Esophagus (tissue), 2 donors: ENCODE measurements around the gene SART3. TPM values are rescaled to one million over a fixed set of nuclear protein-coding genes. Genes with fewer than 3 reads are reported as not detected.
"Not testable (repeated sequence)": the region's sequence is repeated elsewhere in the genome, so short reads cannot be mapped to it uniquely, and the experiment has no call there.

Experiments
- H3K27ac ChIP-seq, 2 donors: one replicate each; pipeline ENCODE4 v1.5.1; 2013; ENCODE audit warnings: low read depth in 2 of 2, mild to moderate bottlenecking in 2 of 2, inconsistent platforms in 1 of 2, low read length in 1 of 2, moderate library complexity in 1 of 2
- H3K27me3 ChIP-seq, 2 donors: one replicate each; pipeline ENCODE4 v1.6.1; 2013; ENCODE audit warnings: low read length in 2 of 2, control low read depth in 1 of 2, mild to moderate bottlenecking in 1 of 2; ENCODE audit not compliant: insufficient read depth in 2 of 2, control insufficient read depth in 1 of 2
- H3K36me3 ChIP-seq, 2 donors: one replicate each; pipeline ENCODE4 v1.6.1; 2013; ENCODE audit warnings: low read length in 1 of 2; ENCODE audit not compliant: control insufficient read depth in 2 of 2, insufficient read depth in 2 of 2
- H3K4me1 ChIP-seq, 2 donors: one replicate each; pipeline ENCODE4 v1.6.1; 2013; ENCODE audit warnings: low read length in 1 of 2; ENCODE audit not compliant: control insufficient read depth in 2 of 2, insufficient read depth in 2 of 2
- H3K4me3 ChIP-seq, 2 donors: one replicate each; pipeline ENCODE4 v1.5.1; 2013; ENCODE audit warnings: low read length in 2 of 2, mild to moderate bottlenecking in 2 of 2, low read depth in 1 of 2, moderate library complexity in 1 of 2
- H3K9me3 ChIP-seq, 2 donors: one replicate each; pipeline ENCODE4 v1.6.1; 2013; ENCODE audit warnings: mild to moderate bottlenecking in 2 of 2, low read depth in 1 of 2, low read length in 1 of 2, moderate library complexity in 1 of 2; ENCODE audit not compliant: control insufficient read depth in 2 of 2, insufficient read depth in 1 of 2
- WGBS, 2 donors: extraction: QIAGEN DNeasy Blood & Tissue Kit; methylation state at CpG; one replicate each; pipeline ENCODE4 v1.1.7; 2013; 5-methylcytosine and 5-hydroxymethylcytosine counted together
- polyA plus RNA-seq, 2 donors: library from polyadenylated mRNA; stranded (reverse); fragments of 200-250 nt; gene quantifications; one replicate each; pipeline ENCODE4 v1.2.3, GENCODE V29; 2013
- donor health status: healthy with polysubstance abuse.
- donor health status: Bipolar disorder and iron deficiency.

SART3 gene
- polyA plus RNA-seq, 2 donors, result 10.8 to 16.0 TPM

GRCh38 chr12:108582509-108582908 is 21.5 kb upstream of the SART3 start:
- H3K9me3 ChIP-seq, result peaks cover 0 to 6% of the 10 kb centered on the region in 2 donors
- no peak overlapping the region for H3K27ac ChIP-seq
- H3K27me3 ChIP-seq, result no peaks in the 10 kb centered on the region
- H3K36me3 ChIP-seq, result no peaks in the 10 kb centered on the region
- no peaks in the 10 kb centered on the region for H3K4me1 ChIP-seq
- WGBS, 2 donors, result 84 to 89% methylated on average over 9 of the region's 9 CpGs
- no peak overlapping the region for H3K4me3 ChIP-seq

DNA sequence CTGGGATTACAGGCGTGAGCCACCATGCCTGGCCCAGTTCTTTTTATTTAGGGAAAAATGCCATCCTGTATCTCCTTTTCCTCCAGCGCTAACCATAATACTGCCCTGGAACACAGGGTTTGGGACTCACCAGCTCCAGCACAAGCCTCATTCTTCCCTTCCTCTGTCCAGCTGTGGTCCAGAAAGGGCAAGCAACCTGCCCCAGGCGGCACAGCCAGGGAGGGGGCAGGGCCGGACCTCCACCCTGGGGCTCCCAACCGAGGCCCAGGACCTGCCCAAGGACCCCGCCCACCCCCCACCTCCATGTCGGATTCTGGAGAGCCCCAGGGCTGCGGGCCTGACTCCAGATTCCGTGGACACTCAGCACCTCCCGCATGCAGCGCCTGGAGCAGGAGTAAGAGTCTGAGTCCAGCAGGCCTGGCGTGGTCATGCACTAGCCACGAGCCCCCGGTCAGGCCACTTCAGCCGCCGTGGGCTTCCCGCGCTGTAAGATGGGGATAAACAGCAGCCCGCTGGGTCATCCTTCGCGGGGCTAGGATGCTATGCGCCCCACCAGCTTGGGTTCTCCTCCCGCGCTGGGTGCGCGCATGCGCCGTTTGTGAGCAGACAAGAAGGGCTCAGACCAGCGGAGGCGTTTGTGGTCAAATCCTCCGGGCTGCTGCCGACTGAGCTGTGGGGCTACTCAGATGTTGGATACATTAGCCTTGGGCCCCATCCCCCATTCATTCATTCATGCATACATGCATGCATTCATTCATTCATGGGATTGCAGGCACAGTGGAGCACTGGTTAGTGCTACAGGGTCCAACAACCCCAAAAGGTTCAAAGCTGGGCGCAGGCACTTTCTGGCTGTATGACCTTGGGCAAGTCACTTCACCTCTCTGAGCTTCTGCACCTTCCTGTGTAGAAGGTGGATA is 20.6 kb upstream of the SART3 start:
- Histone ChIP-seq H3K4me3 (no peak overlapping the region), H3K4me1 (no peaks in the 10 kb centered on the region), H3K36me3 (no peaks in the 10 kb centered on the region), H3K27ac (peak overlapping the region in 1 of 2 donors; percentile 19), H3K27me3 (no peaks in the 10 kb centered on the region), H3K9me3 (peaks cover 0 to 6% of the 10 kb centered on the region in 2 donors)
- 81% methylated on average over 32 to 33 of the region's 33 CpGs for WGBS, 2 donors

DNA sequence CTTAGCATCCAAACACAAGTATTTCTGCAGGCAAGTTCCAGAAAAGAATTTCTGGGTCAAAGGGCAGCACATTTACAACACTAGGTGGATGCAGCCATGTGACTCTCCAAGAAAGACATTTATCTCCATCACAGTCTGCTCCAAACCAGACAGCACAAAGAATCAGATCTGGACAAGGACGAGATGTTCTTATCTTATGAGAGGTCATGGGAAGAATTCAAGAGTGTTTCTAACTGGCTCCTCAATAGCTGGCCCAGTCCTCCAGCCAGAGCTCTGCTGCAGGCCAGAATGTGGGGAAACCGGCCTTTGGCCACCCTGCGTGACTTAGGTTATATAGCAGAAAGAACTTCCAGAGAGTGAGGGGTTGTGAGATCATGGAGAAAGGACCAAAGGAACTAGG is 19.6 kb upstream of the SART3 start:
- H3K36me3 ChIP-seq, result no peaks in the 10 kb centered on the region
- peaks cover 0 to 6% of the 10 kb centered on the region in 2 donors for H3K9me3 ChIP-seq
- H3K4me1 ChIP-seq, result no peaks in the 10 kb centered on the region
- no peak overlapping the region for H3K4me3 ChIP-seq
- no peaks in the 10 kb centered on the region for H3K27me3 ChIP-seq
- WGBS, 2 donors, result 78 to 82% methylated on average over 3 of the region's 3 CpGs
- H3K27ac ChIP-seq, result no peak overlapping the region

DNA sequence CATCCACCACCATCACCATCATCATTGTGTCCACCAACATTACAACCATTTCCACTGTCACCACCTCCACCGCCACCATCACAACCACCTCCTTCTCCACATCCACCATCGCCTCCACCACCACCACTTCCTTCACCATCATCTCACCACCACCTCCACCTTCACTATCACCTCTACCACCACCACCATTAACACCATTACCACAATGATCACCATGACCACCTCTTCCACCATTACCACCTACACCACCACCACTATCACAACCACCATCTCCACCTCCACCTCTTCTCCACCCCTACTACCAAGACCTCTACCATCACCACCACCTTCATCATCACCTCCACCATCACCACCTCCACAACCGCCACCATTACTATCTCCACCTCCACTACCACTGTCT is 17.8 kb upstream of the SART3 start:
- Histone ChIP-seq H3K9me3 (peaks cover 0 to 6% of the 10 kb centered on the region in 2 donors), H3K4me3 (no peak overlapping the region), H3K36me3 (no peaks in the 10 kb centered on the region), H3K27me3 (no peaks in the 10 kb centered on the region), H3K4me1 (no peaks in the 10 kb centered on the region), H3K27ac (no peak overlapping the region)
- WGBS, 2 donors, result 88 to 94% methylated on average over 3 of the region's 3 CpGs

DNA sequence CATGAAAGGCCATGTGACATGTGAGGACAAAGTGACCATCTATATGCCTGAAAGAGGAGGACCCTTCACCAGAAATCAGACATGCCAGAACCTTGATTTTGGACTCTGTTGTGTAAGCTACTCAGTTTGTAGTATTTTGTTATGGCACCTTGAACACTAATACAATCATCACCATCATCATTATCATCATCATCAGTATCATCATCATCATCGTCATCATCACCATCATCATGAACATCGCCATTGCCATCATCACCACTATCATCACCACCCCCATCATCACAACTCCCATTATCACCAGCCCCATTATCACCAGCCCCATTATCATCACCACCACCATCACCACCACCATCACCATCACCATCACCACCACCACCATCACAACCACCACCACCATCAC is 17.3 kb upstream of the SART3 start:
- H3K4me3 ChIP-seq, result no peak overlapping the region
- WGBS, 2 donors, result 84 to 96% methylated on average over 2 of the region's 2 CpGs
- H3K36me3 ChIP-seq, result no peaks in the 10 kb centered on the region
- peaks cover 0 to 6% of the 10 kb centered on the region in 2 donors for H3K9me3 ChIP-seq
- H3K27ac ChIP-seq, result no peak overlapping the region
- no peaks in the 10 kb centered on the region for H3K27me3 ChIP-seq
- no peaks in the 10 kb centered on the region for H3K4me1 ChIP-seq

DNA sequence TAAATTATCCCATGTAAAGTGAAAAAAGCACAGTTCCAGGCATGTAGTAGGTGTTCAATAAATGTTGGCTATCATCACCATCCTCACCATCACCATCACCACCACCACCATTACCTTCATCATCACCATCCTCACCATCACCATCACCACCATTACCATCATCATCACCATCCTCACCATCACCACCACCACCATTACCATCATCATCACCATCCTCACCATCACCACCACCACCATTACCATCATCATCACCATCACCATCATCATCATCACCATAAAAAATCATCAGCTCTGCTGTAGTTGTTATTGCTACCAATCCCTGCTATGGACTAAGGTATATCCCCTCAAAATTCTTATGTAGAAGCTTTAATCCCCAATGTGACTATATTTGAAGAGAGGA is 16.5 kb upstream of the SART3 start:
- peaks cover 0 to 6% of the 10 kb centered on the region in 2 donors for H3K9me3 ChIP-seq

GRCh38 chr12:108576660-108577234 is 15.8 kb upstream of the SART3 start:
- no peak overlapping the region for H3K4me3 ChIP-seq
- H3K36me3 ChIP-seq, result no peaks in the 10 kb centered on the region
- H3K9me3 ChIP-seq, result peaks cover 0 to 6% of the 10 kb centered on the region in 2 donors
- no peaks in the 10 kb centered on the region for H3K4me1 ChIP-seq
- H3K27ac ChIP-seq, result no peak overlapping the region
- WGBS, 2 donors, result 58 to 60% methylated on average over 6 of the region's 6 CpGs
- H3K27me3 ChIP-seq, result no peaks in the 10 kb centered on the region

More for the DNA sequence above, 16.5 kb upstream of the SART3 start:
- Histone ChIP-seq H3K36me3 (no peaks in the 10 kb centered on the region), H3K27ac (no peak overlapping the region), H3K4me3 (no peak overlapping the region), H3K4me1 (no peaks in the 10 kb centered on the region), H3K27me3 (no peaks in the 10 kb centered on the region)

- H3K9me3 ChIP-seq, result peaks cover 0 to 6% of the 10 kb centered on the region in 2 donors
- H3K27me3 ChIP-seq, result no peaks in the 10 kb centered on the region
- no peak overlapping the region for H3K4me3 ChIP-seq
- 90 to 92% methylated on average over 9 of the region's 9 CpGs for WGBS, 2 donors
- H3K4me1 ChIP-seq, result no peaks in the 10 kb centered on the region
- H3K27ac ChIP-seq, result no peak overlapping the region
- peaks cover 0 to 2% of the 10 kb centered on the region in 2 donors for H3K36me3 ChIP-seq
Observed at GRCh38 chr12:108575199-108575912, 14.4 kb upstream of the SART3 start.

GRCh38 chr12:108574276-108574675 is 13.3 kb upstream of the SART3 start:
- WGBS, 2 donors, result 94 to 100% methylated on average over 1 of the region's 1 CpG
- H3K4me1 ChIP-seq, H3K27me3 ChIP-seq, H3K27ac ChIP-seq, H3K36me3 ChIP-seq, H3K4me3 ChIP-seq, H3K9me3 ChIP-seq: not testable (repeated sequence)
